ENCODE results near the gene STX11. TPM values are rescaled to one million over a fixed set of nuclear protein-coding genes. Genes with fewer than 3 reads are reported as not detected.
A peak's percentile ranks its signal among the peaks of the same experiment; 100 is the strongest.
"Not testable (repeated sequence)": the region's sequence is repeated elsewhere in the genome, so short reads cannot be mapped to it uniquely, and the experiment has no call there.

STX11 gene
- 9.4 and 12.9 TPM in 2 replicates for total RNA-seq

GRCh38 chr6:144149894-144150709 lies at the start of gene STX11:
Gene STX11 (plus strand): TSS chr6:144150517. CDS start chr6:144186628, 36,111 bp downstream.
- no peak for DNase-seq (ENCODE audit: low read depth, low spot score)

- no peak for DNase-seq (ENCODE audit: low read depth, low spot score)
Observed at GRCh38 chr6:144103026-144103563, 47.2 kb upstream of the STX11 start.

- no peak for DNase-seq (ENCODE audit: low read depth, low spot score)
Observed at GRCh38 chr6:144104488-144104887, 45.8 kb upstream of the STX11 start.

GRCh38 chr6:144104898-144105487 lies 45.3 kb upstream of the STX11 start:
- DNase-seq (ENCODE audit: low read depth, low spot score), result peak; percentile 45

- DNase-seq (ENCODE audit: low read depth, low spot score), result no peak
Observed at GRCh38 chr6:144106206-144106605, 44.1 kb upstream of the STX11 start.

- DNase-seq (ENCODE audit: low read depth, low spot score), result no peak
Observed at GRCh38 chr6:144110210-144110609, 40.1 kb upstream of the STX11 start.

- DNase-seq (ENCODE audit: low read depth, low spot score), result no peak
Observed at GRCh38 chr6:144113366-144113765, 37.0 kb upstream of the STX11 start.

- no peak for DNase-seq (ENCODE audit: low read depth, low spot score)
Observed at GRCh38 chr6:144115219-144115618, 35.1 kb upstream of the STX11 start.

- DNase-seq (ENCODE audit: low read depth, low spot score), result no peak
Observed at GRCh38 chr6:144119376-144119775, 30.9 kb upstream of the STX11 start.

- DNase-seq (ENCODE audit: low read depth, low spot score), result no peak
Observed at GRCh38 chr6:144122861-144123260, 27.5 kb upstream of the STX11 start.

GRCh38 chr6:144123421-144123820 lies 26.9 kb upstream of the STX11 start:
- DNase-seq (ENCODE audit: low read depth, low spot score), result no peak

GRCh38 chr6:144123836-144124235 lies 26.5 kb upstream of the STX11 start:
- DNase-seq (ENCODE audit: low read depth, low spot score), result no peak

- DNase-seq (ENCODE audit: low read depth, low spot score), result no peak
Observed at GRCh38 chr6:144127097-144127496, 23.2 kb upstream of the STX11 start.

GRCh38 chr6:144129469-144129868 lies 20.8 kb upstream of the STX11 start:
- no peak for DNase-seq (ENCODE audit: low read depth, low spot score)

- no peak for DNase-seq (ENCODE audit: low read depth, low spot score)
Observed at GRCh38 chr6:144131248-144131709, 19.0 kb upstream of the STX11 start.

- not testable (repeated sequence) for DNase-seq (ENCODE audit: low read depth, low spot score)
Observed at GRCh38 chr6:144132167-144132690, 18.1 kb upstream of the STX11 start.

- DNase-seq (ENCODE audit: low read depth, low spot score), result no peak
Observed at GRCh38 chr6:144133225-144133821, 17.0 kb upstream of the STX11 start.

- no peak for DNase-seq (ENCODE audit: low read depth, low spot score)
Observed at GRCh38 chr6:144134176-144134575, 16.1 kb upstream of the STX11 start.

GRCh38 chr6:144134737-144135136 lies 15.6 kb upstream of the STX11 start:
- no peak for DNase-seq (ENCODE audit: low read depth, low spot score)

GRCh38 chr6:144138542-144138941 lies 11.8 kb upstream of the STX11 start:
- no peak for DNase-seq (ENCODE audit: low read depth, low spot score)

- DNase-seq (ENCODE audit: low read depth, low spot score), result no peak
Observed at GRCh38 chr6:144139817-144140216, 10.5 kb upstream of the STX11 start.

- DNase-seq (ENCODE audit: low read depth, low spot score), result no peak
Observed at GRCh38 chr6:144140867-144141266, 9.4 kb upstream of the STX11 start.
